HG02870 (cell line): ENCODE measurements around the gene CD7.

Source experiments
- ATAC-seq: cut with Tn5 transposase; IDR thresholded peaks from one replicate; pipeline ENCODE4 v1.9.1; 2021; ENCODE audit warnings: mild to moderate bottlenecking, moderate library complexity; ENCODE audit not compliant: unreplicated experiment

The CD7 gene

DNA sequence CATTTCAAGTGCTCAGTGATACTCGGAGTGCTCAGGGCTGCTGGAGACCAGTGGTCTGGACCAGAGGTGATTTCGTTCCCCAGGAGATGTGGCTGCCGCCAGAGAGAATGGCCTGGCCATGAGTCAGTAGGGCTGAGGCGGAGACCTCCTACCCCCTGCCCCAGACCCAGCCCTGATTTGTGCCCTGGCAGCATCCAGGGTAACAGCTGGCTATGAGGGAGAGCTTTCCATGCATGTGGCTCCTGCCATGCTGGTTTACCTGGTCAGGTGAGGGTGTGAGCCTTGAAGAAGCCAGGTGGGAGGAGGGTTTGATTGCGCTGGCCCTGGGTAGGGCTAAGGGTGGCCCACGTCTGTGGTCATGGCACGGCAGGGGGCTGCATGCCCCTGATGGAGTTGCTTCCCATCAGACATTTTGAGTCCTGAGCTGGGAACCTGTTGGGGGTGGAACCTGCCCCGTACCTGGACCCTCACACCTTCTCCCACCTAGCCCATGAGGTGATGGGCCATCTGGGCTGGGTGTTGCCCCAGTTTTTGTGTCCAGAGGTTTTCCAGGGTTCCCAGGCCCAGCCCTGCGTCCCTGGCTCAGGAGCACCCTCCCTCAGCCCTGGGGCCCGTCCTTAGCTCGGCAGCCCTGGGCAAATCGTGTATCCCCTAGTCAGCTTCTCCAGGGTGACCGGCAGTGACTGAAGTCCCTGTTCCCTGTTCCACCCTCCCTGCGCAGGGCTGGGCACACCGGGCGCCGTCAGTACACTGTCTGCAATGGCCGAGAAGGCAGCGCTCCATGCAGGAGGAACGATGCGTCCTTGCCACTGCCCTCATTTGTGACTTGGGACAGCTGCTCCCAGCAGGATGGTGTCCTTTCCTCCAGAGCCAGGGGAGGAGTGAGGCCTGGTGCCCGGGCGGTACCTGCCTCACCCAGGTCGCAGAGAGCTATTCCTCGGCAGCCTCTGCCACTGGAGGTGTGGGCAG is 34.9 kb downstream of the CD7 start:
- ATAC-seq, result no peak

DNA sequence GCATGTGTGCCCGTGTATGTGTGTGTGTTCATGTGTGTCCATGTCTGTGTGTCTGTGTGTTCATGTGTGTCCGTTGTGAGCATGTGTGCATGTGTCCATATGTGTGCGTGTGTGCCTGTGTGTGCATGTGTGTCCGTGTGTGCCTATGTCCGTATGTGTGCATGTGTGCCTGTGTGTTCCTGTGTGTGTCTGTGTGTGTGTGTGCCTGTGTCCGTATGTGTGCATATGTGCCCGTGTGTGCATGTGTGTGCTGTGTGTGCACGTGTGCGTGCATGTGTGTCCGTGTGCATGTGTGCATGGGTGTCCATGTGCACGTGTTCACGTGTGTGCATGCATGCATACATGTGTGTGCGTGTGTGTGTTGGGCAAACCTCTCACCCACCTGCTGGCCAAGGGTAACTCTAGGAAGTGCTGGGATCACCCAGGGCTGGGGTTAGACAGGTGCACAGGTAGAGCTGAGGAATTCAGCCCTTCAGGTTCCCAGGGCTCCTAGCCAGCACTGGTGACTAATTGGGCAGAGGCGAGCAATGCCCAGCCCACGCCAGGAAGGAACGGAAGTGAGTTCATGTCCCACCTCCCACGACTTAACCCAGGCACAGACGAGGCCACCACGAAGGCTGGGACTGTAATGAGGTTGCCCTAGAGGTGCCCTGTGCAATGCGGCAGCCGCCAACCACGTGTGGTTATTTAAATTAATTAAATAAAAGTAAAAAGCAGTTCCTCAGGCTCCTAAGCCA is 35.7 kb downstream of the CD7 start:
- no peak for ATAC-seq

DNA sequence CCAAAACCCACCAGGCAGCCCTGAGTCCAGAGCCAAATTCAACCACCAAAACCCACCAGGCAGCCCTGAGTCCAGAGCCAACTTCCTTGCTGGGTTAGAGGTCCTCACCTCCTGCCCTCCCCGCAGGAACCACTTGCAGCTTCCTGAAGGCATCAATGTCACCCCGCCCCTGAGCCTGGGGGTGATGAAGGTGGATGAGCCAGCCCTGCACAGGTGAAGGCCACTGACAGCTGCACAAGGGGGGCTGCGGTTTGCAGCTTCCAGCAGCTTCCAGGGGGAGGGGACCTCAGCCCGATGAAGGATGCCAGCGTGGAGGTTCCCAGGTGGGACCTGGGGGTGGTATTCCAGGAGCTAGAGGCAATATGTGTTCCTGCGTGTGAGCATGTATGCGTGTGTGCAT is 36.3 kb downstream of the CD7 start:
- no peak for ATAC-seq

DNA sequence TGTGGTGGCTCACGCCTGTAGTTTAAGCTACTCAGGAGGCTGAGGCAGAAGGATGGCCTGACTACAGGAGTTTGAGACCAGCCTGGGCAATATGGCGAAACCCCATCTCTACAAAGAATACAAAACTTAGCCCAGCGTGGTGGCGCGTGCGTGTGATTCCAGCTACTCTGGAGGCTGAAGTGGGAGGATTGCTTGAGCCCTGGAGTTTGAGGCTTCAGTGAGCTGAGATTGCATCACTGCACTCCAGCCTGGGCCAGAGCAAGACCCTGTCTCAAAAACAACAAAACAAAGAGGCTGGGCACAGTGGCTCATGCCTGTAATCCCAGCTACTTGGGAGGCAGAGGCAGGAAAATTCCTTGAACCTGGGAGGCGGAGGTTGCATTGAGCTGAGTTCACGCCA is 36.9 kb downstream of the CD7 start:
- ATAC-seq, result no peak

DNA sequence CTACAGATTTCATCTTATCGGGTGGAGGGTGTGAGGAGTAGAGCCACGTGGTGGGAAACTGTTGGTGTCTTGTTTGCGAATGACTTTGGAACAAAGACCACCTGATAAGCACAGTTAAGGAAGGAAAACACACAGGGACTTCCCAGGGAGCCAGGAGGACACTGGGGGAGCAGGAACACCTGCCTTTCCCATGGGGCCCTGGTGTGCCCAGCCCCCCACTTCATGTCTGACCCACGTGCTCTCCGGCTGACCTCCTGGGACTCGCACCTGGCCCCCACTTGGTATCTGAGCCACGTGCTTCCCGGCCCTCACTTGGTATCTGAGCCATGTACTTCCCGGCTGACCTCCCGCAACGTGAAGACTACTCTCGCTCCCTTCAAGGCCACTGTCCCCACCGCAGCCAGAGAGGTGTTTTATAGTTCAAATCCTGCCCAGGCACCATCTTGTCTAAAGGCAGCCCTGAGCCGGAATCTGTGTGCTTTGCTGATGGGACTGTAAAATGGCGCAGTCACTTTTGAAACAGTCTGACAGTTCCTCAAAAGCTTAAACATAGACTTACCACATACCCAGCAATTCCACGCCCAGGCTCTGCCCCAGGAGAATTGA is 38.5 kb downstream of the CD7 start:
- no peak for ATAC-seq

DNA sequence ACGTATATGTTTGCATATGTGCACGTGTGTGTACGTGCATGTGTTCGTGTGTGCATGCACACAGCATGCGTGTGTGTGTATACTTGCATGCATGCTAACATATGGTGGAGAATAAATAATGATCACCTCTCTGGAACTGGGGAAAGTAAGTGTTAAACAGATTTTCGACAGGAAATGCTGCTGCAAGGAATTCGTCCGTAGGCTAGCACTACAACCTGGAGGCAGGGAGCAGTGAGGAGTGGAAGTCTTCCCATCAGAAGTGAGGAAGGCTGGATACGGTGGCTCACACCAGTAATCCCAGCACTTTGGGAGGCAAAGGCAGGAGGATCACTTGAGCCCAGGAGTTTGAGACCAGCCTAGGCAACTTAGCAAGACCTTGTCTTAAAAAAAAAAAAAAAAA is 39.1 kb downstream of the CD7 start:
- ATAC-seq, result no peak

DNA sequence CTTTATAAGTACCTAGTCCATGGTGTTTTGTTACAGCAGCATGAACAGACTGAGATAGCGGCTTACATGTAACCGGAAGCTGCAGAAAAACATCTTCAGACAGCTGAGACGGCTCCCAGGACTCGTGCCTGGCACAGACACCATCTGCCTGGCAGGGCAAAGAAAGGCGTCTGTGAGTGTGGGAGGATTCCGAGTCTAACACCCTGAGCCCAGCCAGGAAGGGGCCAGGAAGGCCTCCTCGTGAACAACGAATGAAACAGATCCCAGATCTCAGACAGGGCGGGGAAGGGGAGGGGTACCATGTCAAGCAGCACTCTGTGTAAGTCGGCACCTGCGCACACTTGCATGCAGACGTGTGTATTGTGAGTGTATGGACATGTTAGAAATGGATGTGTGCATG is 39.6 kb downstream of the CD7 start:
- ATAC-seq, result no peak

DNA sequence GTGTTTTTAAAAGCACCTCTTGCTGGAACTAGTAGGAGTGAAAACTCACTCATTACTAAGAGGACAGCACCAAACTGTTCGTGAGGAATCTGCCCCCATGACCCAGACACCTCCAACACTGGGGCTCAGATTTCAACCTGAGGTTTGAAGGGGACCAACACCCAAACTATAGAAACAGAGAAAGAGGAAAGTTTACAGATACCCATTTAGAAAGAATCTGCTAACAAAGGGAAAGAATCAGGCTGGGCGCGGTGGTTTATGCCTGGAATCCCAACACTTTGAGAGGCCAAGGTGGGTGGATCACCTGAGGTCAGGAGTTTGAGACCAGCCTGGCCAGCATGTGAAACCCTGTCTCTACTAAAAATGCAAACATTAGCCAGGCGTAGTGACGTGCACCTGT is 40.5 kb downstream of the CD7 start:
- no peak for ATAC-seq

DNA sequence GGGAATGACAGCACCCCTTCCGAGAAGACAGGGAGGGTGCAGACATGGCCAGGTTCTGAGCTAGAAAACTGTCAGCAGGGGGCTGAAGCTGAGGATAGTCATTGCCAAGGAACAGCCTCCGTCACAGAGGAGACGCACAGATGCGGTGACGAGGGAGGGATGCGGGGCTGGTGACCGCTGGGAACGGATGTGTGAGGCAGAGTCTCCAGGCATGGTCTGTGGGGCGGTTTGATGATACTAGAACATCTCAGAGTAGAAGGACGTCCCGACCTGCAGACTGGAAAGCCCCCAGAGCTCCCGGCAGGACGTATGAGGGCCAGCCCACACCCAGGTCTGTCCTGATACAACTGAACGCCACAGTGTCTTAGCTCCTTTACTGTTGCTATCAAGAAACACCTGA is 42.1 kb downstream of the CD7 start:
- ATAC-seq, result no peak

DNA sequence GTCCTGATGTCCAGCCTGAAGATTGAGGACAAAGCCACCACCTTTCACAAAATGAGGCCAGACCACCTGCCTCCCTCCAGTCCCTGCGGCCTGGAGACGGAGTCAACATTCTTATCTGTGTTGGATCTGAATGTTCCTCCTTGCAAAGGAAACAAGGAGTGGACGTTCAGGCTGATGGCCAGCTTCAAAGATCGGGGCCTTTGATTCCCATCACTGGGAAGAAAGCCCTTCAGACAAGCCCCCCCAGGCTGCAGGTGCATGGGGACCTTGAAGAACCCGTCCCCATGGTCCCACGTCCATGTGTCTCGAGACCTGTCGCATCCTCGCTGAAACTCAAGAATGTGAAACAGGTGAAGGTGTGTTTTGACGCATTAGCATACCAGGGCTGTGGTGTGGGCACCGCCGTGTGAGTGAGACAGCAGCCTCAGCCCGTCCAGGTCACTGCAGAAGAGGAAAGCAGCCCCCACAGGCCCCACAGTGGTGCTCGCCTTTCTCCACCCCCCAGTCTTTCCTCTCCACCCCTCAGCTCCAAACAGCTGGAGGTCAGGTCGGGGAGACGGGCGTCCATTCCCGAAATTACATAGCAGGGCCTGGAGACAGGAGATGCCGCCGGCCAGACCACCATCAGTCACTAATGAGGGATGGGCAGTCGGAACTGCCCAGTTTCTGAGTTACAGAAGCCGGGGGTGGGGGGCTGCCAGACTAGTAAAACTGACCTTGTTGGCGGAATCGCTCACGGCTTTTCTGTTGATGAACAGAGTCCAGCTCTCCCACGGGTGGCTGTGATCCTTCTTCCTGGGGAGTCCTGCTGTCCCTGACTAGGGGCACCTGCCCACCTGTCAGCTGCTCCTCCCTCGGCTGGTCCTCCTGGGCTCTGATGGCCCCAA is 43.0 kb downstream of the CD7 start:
- no peak for ATAC-seq

DNA sequence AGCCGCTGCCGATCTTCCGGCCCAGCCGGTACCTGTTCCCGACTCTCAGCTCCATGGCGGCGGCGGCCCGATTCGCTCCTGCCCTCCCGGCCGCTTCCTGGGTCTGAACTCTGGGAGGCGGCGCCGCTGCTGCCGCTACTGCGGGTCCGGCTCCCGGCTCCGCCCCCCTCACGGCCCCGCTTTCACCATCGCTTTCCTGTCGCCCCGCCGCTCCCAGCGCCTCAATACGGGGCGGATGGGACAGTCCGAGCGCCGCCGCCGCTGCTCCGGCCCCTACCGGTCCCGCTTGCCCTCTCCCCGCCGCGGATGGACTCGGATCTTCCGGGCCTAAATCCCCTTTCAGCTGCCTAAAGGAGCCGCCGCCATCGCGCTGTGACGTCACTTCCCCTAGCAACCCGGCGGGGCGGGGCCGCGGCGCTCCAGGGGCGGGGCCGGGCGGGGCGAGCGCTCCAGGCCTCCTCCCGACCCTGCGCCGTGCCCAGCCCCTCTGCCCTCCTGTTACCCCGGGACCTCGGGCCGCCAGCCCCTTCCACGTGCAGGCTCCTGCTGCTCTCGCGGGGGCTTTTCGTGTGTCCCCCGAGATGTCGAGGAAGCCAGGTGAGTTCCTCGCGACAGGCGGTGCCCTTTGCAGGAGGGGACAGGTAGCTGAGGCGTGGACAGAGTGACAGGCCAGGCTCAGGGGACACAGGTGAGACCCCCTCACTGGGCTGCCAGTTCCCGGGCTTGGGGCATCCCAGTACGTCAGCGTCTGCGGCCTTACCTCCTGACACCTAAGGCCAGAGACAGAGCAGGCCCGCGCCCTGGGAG is 43.9 kb downstream of the CD7 start, which contains the start of gene CSNK1D:
Gene CSNK1D (minus strand): TSS at position 374 of the 807 bp plus-strand sequence. CDS start 319 bp downstream, at position 55.
- peak; percentile 56 for ATAC-seq

DNA sequence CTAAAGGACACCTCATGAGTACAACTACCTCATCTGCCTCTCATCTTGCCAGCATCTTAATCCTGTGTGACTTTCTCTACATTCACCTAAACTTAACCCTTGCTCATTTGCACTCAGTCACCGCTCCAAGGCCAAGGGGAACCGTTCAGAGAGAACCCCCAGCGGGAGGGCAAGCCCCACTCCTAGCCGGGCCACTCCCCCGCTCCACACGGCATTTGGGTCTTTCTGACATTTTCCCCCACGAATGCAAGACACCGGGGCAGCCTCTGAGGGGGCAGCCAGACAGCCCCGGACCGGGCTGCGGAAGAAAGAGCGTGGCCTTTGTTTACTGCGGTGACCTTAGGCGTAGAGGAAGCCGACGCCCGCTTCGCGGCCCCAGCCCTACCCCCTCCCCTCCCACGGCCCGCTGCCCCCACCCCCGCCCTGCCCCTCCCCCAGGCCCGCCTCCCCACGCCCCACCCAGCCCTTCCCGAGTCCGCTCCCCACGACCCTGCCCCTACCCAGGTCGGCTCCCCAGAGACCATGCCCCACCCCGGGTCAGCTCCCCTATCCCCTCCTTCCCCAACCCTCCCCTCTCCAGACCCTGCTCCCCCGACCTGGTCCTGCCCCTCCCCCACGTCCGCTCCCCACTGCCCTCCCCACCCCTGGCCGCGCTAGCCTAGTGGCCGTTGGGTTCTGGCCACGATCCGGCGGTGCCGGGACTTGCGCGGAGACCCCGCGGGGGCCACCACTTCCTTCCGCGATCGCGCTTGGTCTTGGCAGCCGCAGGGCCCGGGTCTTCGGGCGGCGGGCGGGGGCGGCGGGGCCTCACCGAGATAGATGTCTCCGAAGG is 44.7 kb downstream of the CD7 start:
- ATAC-seq, result peak; percentile 7

DNA sequence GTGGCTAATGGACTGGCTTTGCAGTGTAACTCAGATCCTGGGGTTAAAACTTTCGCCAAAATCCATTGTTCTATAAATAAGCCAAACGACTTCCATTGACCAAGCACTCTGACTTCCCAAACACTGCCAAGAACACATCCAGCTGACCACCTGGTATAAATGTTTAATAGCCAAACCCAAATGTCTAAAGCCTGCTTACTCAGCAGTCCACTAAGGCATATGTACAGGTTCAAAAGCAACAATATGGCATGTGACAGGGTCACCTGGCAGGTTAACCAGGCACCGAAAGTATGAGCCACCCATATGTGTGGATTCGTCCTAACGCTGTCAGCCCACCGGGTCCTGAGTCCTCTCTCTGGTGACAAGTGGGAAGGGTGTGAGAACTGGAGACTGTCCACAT is 46.0 kb downstream of the CD7 start:
- no peak for ATAC-seq

DNA sequence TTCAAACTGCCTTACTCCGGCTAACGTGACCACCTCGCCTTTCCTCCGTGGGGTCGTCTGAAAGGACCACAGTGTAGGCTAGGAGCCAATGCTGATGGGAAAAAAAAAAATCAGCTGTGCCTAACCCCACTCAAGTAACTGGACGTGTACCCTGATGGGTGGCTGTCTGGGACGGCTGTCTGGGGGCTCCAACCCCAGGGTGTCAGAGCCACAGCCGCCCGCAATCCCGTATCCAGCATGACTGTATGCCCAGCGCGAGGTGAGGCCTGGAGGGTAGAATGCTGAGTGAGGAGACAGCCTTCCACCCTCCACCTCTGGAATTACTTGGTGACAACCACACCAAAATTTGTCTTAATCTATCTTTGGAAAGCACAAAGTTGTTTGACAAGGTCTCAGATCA is 46.8 kb downstream of the CD7 start:
- ATAC-seq, result no peak

DNA sequence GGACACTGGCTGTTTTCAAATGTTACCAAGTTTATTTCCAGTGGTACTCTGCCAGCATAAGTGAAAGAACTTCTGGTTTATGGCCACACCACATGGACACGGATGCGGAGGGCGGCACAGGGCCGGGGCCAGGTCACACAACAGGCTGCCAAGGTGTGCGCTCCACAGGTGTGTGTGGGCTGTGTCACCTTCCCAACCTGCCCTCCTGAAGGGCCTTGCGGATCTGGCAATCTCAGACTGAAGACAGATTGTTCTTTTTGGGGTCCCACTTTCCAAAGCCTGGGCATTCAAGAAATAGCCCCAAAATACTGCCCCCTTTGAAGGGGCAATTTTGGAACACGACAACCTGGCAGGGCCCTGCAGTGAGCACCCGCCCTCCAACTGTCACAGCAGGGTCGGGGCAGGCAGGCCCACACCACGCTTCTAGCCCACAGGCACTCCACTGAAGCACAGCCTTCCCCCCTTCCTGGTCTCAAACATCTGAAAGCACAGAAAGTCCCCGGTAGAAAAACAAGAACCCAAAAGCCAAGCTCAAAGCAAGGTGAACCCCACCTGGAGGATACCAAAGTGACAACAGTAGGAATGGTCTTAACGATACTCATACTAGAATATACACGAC is 47.4 kb downstream of the CD7 start:
- no peak for ATAC-seq

DNA sequence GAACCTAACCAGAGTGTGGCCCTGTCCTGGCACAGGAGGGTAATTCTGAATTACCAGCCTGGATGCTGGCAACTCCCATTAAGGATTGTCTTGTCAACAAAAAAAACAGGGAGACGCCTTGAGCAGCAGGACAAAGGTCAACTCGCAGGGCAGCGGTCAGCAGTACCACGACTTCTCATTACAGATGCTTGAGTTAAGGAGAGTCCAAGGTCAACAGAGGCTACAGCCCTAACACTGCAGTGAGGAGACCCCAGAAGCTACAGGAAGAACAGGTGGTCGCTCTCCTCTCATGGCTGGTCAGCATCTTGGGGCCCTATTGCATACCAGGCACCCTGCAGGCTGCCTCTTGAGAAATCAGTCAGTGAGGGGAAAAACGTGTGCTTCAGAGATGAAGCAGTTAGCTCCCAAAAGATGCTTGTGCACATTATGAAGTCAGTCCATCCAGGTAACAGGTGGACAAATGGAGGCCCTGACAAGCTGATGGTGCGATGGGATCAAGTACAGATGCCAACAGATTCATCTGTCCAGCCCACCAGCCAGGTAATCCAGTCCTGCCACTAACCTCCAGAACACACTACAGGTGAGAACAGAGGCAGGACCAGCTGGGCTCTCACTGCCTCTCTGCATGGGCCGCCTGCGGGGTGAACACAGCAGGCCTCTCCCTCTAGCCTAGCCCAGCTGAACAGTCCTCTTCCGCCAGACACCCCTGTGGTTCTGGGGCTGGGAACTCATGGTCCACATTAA is 48.1 kb downstream of the CD7 start:
- no peak for ATAC-seq

DNA sequence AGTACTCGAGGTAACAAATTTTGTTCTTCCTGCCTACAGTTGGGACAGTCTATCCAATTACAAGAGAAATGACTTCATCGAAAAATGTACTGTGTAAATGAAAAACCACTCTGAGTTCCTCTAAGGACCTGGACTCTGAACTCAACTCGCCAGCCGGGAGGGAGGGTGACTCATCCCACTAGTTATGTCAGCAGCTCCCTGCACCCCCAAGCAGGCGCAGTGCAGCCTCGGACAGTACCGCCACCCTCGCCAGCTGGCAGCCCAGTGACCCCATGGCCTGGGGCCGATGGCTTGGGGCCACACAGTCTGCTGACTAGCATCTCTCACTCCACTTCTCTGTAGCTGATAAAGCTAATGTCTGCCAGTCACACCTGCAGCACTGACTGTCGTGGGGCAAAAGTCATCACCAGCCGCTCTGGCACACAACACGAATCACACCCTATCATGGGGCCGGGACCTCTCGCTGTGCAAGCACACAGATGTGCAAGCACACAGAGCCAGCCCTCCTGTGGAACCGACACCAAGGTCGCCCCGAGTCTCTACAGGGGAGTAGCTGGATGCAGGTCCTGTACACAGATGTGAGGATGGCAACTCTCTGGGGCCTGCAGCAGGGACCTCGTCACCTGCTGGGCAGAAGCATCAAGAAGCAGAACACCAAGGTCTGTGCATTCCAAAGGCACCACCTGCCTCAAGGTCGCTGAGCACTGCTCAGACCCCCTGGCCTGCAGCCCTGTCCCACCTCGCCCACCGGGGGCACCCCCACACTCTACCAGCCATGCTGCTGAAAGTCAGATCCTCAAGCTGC is 49.6 kb downstream of the CD7 start:
- ATAC-seq, result no peak
